Endothelial cell of umbilical vein (primary cell): ENCODE data around the gene PXMP4. TPM values are rescaled to one million over a fixed set of nuclear protein-coding genes. Genes with fewer than 3 reads are reported as not detected.
A peak's percentile ranks its signal among the peaks of the same experiment; 100 is the strongest.

Experiments used
- BruUV-seq: library from RNA; stranded (reverse); fragments of 400-500 nt; replicated peaks from 2 replicates; lab custom pipeline; 2021; lab: Mats Ljungman, UMichigan
- CTCF ChIA-PET: fragments of 300-600, 350-600 bp; sonication (Branson Sonifier 250); formaldehyde crosslinking; loops from one replicate; lab custom pipeline; 2021; ENCODE audit warnings: antibody characterized with exemption, inconsistent platforms; lab: Charles Lee
- POLR2A ChIA-PET: fragments of 300-600, 350-600 bp; sonication (Branson Sonifier 250); formaldehyde crosslinking; loops from one replicate; lab custom pipeline; 2021; ENCODE audit warnings: antibody characterized with exemption, inconsistent platforms; lab: Charles Lee
- DNase-seq: peaks from one replicate; pipeline ENCODE4 v3.0.0-alpha.2; 2011; ENCODE audit warnings: low read depth, low spot score
- FAIRE-seq: peaks from 2 replicates; lab custom pipeline; 2011; peaks lifted over from hg19 to GRCh38; lab: Jason Lieb, UNC
- H2AFZ ChIP-seq: 2 replicates; pipeline ENCODE4 v1.6.0; 2012; ENCODE audit warnings: low read depth, low read length, control low read depth, inconsistent platforms
- H3K27ac ChIP-seq: 2 replicates; pipeline ENCODE4 v1.5.1; 2011; ENCODE audit warnings: low read depth, mild to moderate bottlenecking, control low read depth, low read length, moderate library complexity; ENCODE audit not compliant: insufficient read depth
- H3K27me3 ChIP-seq, 2 experiments: 2 replicates each; pipeline versions ENCODE4 v1.6.0 to v1.6.1; 2011; ENCODE audit warnings: low read length in 2 of 2, mixed read lengths in 1 of 2; ENCODE audit not compliant: control insufficient read depth in 2 of 2, insufficient read depth in 2 of 2
- H3K36me3 ChIP-seq, 2 experiments: 2 replicates in 1 of 2; 3 replicates in 1 of 2; pipeline ENCODE4 v1.5.1; 2011; ENCODE audit warnings: low read length in 2 of 2, mild to moderate bottlenecking in 1 of 2, moderate library complexity in 1 of 2; ENCODE audit not compliant: control insufficient read depth in 2 of 2, insufficient read depth in 2 of 2; ENCODE audit errors: extremely low read depth in 1 of 2
- H3K4me1 ChIP-seq: 3 replicates; pipeline ENCODE4 v1.5.1; 2011; ENCODE audit warnings: mild to moderate bottlenecking, low read length; ENCODE audit not compliant: control insufficient read depth, insufficient read depth; ENCODE audit errors: extremely low read depth
- H3K4me2 ChIP-seq: 2 replicates; pipeline ENCODE4 v1.6.1; 2011; ENCODE audit warnings: low read length, control low read depth, mixed read lengths; ENCODE audit not compliant: insufficient read depth
- H3K4me3 ChIP-seq, 3 experiments: fragments of 200-600 bp in 1 of 3; sonication (generic), shearing (Covaris generic) in 1 of 3; replicated peaks in 1 of 3; 2 replicates each; pipeline ENCODE4 v1.5.1; 2011 to 2016; ENCODE audit warnings: control low read depth in 3 of 3, low read length in 3 of 3, mild to moderate bottlenecking in 2 of 3, inconsistent platforms in 1 of 3, low read depth in 1 of 3, moderate library complexity in 1 of 3; ENCODE audit not compliant: insufficient read depth in 1 of 3
- H3K79me2 ChIP-seq: 2 replicates; pipeline ENCODE4 v1.6.0; 2012; ENCODE audit warnings: low read length, inconsistent platforms; ENCODE audit not compliant: control insufficient read depth, insufficient read depth
- H3K9ac ChIP-seq: replicated peaks from 2 replicates; pipeline ENCODE3; 2011; ENCODE audit warnings: low read length, control low read depth; ENCODE audit not compliant: insufficient read depth; ENCODE audit errors: extremely low read depth
- H3K9me1 ChIP-seq: replicated peaks from 3 replicates; pipeline ENCODE4 v1.6.0; 2011; ENCODE audit warnings: mild to moderate bottlenecking, low read length; ENCODE audit not compliant: control insufficient read depth, insufficient read depth; ENCODE audit errors: extremely low read depth
- H3K9me3 ChIP-seq: replicated peaks from 2 replicates; pipeline ENCODE4 v1.5.1; 2012; ENCODE audit warnings: low read length, inconsistent platforms; ENCODE audit not compliant: control insufficient read depth, insufficient read depth
- H4K20me1 ChIP-seq: replicated peaks from 2 replicates; pipeline ENCODE3; 2011; ENCODE audit warnings: mild to moderate bottlenecking, low read length; ENCODE audit not compliant: control insufficient read depth, insufficient read depth; ENCODE audit errors: extremely low read depth
- EZH2 ChIP-seq: IDR thresholded peaks from 2 replicates; pipeline ENCODE4 v1.6.1; 2012; ENCODE audit warnings: borderline replicate concordance, low read depth, mild to moderate bottlenecking, moderate library complexity, low read length, inconsistent platforms; ENCODE audit not compliant: severe bottlenecking
- FOS ChIP-seq: IDR thresholded peaks from 2 replicates; pipeline ENCODE4 v1.6.1; 2011; ENCODE audit warnings: mild to moderate bottlenecking, low read length, moderate library complexity, borderline replicate concordance; ENCODE audit not compliant: insufficient read depth
- GATA2 ChIP-seq: IDR thresholded peaks from 2 replicates; pipeline ENCODE4 v1.7.0; 2011; ENCODE audit warnings: low read depth, mild to moderate bottlenecking, moderate library complexity, mixed read lengths, low read length; ENCODE audit not compliant: insufficient read length, insufficient read depth
- JUN ChIP-seq: IDR thresholded peaks from 2 replicates; pipeline ENCODE4 v1.6.1; 2011; ENCODE audit warnings: borderline replicate concordance, low read depth; ENCODE audit not compliant: insufficient read length, insufficient read depth
- MYC ChIP-seq: IDR thresholded peaks from one replicate; pipeline ENCODE4 v1.6.1; 2011; ENCODE audit warnings: mild to moderate bottlenecking, low read depth, low read length
- POLR2A ChIP-seq: IDR thresholded peaks from 2 replicates; pipeline ENCODE4 v1.6.1; 2012; ENCODE audit warnings: low read depth, mild to moderate bottlenecking, control low read depth, low read length
- POLR2AphosphoS5 ChIP-seq: IDR thresholded peaks from 2 replicates; pipeline ENCODE4 v1.6.1; 2012; ENCODE audit warnings: low read depth, mild to moderate bottlenecking, control low read depth, low read length, moderate library complexity; ENCODE audit not compliant: insufficient read depth
- dilution Hi-C: fragments of 300-500 bp; cut with MboI; formaldehyde crosslinking; loops from one replicate; pipeline ENCODE4 v1.15.0; 2019; ENCODE audit warnings: low sequenced_read_pairs; ENCODE audit not compliant: extremely low pct_ligation_motif_present
- intact Hi-C: fragments of 100-400 bp; cut with micrococcal nuclease; formaldehyde crosslinking; loops from one replicate; pipeline ENCODE4 v1.10.0; 2022
- polyA plus RNA-seq, 4 experiments: library from polyadenylated mRNA; depleted of rRNA in 3 of 4; stranded (reverse) in 3 of 4; unstranded in 1 of 4; fragments of >200 nt; gene quantifications; 2 replicates each; pipeline versions ENCODE4 v1.2.1 to v1.2.3, GENCODE V29; 2011 to 2012; ENCODE audit warnings: missing spikeins in 1 of 4
- total RNA-seq: library from RNA; stranded (reverse); gene quantifications from 2 replicates; pipeline ENCODE4 v1.2.3, GENCODE V29; 2021
- TF ChIP-seq, protein P1 (sequence below), 2 donors: IDR thresholded peaks; 1 replicate in 1 of 2; 2 replicates in 1 of 2; pipeline ENCODE4 v1.5.1; 2011; ENCODE audit warnings: low read length in 2 of 2, mild to moderate bottlenecking in 2 of 2, moderate library complexity in 2 of 2, control low read depth in 1 of 2, inconsistent platforms in 1 of 2, low read depth in 1 of 2; ENCODE audit not compliant: insufficient read depth in 1 of 2; ENCODE audit errors: extremely low read depth in 1 of 2
- TF ChIP-seq, protein P2 (sequence below): IDR thresholded peaks from 2 replicates; pipeline ENCODE4 v1.6.1; 2011; ENCODE audit not compliant: insufficient read depth, insufficient read length

Gene PXMP4
- total and polyA plus RNA-seq, 2 donors (not counting 3 experiments of a cell fraction or from before 2014, with no cell fraction given): 6.9 to 8.5 TPM

DNA sequence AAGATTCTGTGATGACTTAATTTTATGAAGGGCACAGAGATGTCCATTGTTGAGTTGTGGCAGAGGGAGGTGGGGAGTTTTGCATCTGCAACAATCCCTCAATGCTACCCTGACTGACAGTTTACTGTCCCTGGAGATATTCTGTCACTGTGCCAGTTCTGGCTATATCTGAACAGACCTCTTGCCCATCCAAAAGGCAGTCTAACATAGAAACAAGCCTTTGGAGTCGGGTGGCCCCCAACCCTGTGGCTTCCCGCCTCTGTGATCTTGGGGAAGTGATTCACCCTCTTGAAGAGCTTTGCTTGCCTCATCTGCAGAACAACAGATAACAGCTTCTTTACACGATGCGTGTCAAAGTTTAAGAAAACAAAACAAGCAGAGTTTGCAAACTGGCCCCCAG, 30.1 kb downstream of the PXMP4 start:
- ChIA-PET POLR2A (interaction anchor here (0.8 kb wide), 1 partner anchor 1000 kb away, joined by 3 read pairs; no protein-coding TSS in a partner anchor), CTCF (interaction anchor here (1.4 kb wide), 1 partner anchor 22 kb away, joined by 4 read pairs; no protein-coding TSS in a partner anchor)
- BruUV-seq: no TSS peak
- no peak overlapping the region for H3K27ac ChIP-seq
- H3K9me1 ChIP-seq: no peaks in the 10 kb centered on the region
- no peaks in the 10 kb centered on the region for H3K36me3 ChIP-seq
- no peaks in the 10 kb centered on the region for H3K9me3 ChIP-seq
- dilution Hi-C loops (no loop called here), intact Hi-C loops (loop anchor here (5.0 kb wide), 1 partner anchor 42 kb away; the partner anchor contains the start of gene ZNF341)
- peaks cover 28% of the 10 kb centered on the region for H3K4me1 ChIP-seq
- no peak overlapping the region for H3K9ac ChIP-seq
- H3K4me3 ChIP-seq: no peak overlapping the region
- no peaks in the 10 kb centered on the region for H4K20me1 ChIP-seq
- H3K79me2 ChIP-seq: peaks cover 4% of the 10 kb centered on the region
- no peak overlapping the region for H2AFZ ChIP-seq
- TF ChIP-seq, protein P1, sequence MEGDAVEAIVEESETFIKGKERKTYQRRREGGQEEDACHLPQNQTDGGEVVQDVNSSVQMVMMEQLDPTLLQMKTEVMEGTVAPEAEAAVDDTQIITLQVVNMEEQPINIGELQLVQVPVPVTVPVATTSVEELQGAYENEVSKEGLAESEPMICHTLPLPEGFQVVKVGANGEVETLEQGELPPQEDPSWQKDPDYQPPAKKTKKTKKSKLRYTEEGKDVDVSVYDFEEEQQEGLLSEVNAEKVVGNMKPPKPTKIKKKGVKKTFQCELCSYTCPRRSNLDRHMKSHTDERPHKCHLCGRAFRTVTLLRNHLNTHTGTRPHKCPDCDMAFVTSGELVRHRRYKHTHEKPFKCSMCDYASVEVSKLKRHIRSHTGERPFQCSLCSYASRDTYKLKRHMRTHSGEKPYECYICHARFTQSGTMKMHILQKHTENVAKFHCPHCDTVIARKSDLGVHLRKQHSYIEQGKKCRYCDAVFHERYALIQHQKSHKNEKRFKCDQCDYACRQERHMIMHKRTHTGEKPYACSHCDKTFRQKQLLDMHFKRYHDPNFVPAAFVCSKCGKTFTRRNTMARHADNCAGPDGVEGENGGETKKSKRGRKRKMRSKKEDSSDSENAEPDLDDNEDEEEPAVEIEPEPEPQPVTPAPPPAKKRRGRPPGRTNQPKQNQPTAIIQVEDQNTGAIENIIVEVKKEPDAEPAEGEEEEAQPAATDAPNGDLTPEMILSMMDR (IDR thresholded peaks at IDR 0.05; ENCODE audit: extremely low read depth in 1 of 2, insufficient read depth in 1 of 2, low read depth in 1 of 2, low read length in 2 of 2): no peak
- TF ChIP-seq JUN: peak; percentile 45
- peak; percentile 78 for TF ChIP-seq GATA2
- TF ChIP-seq, protein P2, sequence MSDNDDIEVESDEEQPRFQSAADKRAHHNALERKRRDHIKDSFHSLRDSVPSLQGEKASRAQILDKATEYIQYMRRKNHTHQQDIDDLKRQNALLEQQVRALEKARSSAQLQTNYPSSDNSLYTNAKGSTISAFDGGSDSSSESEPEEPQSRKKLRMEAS: no peak
- TF ChIP-seq FOS: peak; percentile 83
- TF ChIP-seq MYC: no peak
- TF ChIP-seq EZH2: no peak
- TF ChIP-seq POLR2AphosphoS5: peak; percentile 53
- TF ChIP-seq POLR2A: no peak
- peak; percentile 72 for DNase-seq
- peak; percentile 62 for FAIRE-seq
- no peaks in the 10 kb centered on the region for H3K27me3 ChIP-seq
- peak overlapping the region; percentile 49 for H3K4me2 ChIP-seq
